Measurements from ENCODE around the gene ZNF440. TPM values are rescaled to one million over a fixed set of nuclear protein-coding genes. Genes with fewer than 3 reads are reported as not detected.

Gene ZNF440
- total RNA-seq, 4 donors from 2014 or later: 8.4 to 12.2 (median 10.3) TPM

DNA sequence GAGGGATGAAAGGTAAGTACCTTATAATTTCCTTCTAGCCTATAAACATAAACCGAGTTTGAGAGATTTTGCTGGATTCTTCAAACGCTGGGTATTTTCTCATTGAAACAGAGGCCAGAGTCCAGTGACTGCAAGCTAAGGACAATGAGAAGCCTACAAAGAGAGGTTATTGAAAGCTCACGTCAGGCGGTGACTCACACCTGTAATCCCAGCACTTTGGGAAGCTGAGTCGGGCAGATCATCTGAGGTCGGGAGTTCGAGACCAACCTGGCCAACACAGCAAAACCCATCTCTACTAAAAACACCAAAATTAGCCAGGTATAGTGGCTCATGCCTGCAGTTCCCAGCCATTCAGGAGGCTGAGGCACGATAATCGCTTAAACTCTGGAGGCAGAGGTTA lies 58.6 kb downstream of the ZNF440 start:
- TF ChIP-seq, protein P1, sequence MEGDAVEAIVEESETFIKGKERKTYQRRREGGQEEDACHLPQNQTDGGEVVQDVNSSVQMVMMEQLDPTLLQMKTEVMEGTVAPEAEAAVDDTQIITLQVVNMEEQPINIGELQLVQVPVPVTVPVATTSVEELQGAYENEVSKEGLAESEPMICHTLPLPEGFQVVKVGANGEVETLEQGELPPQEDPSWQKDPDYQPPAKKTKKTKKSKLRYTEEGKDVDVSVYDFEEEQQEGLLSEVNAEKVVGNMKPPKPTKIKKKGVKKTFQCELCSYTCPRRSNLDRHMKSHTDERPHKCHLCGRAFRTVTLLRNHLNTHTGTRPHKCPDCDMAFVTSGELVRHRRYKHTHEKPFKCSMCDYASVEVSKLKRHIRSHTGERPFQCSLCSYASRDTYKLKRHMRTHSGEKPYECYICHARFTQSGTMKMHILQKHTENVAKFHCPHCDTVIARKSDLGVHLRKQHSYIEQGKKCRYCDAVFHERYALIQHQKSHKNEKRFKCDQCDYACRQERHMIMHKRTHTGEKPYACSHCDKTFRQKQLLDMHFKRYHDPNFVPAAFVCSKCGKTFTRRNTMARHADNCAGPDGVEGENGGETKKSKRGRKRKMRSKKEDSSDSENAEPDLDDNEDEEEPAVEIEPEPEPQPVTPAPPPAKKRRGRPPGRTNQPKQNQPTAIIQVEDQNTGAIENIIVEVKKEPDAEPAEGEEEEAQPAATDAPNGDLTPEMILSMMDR (IDR thresholded peaks at IDR 0.05; ENCODE audit: low read depth): no peak

DNA sequence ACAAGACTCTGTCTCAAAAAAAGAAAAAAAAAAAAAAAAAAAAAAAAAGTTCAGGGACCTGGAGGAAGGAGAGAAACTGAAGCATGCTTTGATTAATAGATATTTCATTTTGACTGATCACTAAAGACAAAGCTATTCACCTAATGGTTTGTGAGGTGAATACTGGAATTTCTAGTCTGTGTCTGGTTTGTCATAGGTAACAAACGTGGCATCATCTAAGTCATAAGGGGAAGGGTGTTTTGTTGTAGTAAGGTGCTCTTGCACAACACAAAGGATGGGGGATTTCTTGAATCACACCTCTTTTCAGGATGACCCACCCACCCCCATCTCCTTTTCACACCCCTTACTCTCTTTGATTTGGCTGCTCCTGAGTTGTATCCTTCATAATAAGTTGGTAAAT lies 59.7 kb downstream of the ZNF440 start:
- TF ChIP-seq, protein P1 (IDR thresholded peaks at IDR 0.05; ENCODE audit: low read depth): no peak

DNA sequence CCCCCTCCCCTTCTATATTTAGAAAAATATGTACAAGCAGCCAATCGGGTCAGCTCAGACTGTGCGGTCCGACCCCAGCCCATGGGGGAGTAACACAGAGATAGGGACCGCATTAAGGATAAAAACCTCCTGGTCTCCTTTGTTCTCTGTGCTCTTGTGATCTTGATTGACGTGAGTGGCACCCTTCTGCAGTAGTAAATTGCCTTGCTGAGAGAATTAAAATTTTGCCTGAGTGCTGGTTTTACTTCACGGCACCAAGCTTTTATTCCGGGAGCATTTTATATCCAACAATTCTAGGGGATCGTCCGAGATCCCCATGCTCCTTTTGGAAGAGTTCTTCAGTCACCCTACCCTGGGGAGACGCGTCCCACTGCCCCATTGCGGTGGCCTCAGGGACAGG lies 66.5 kb downstream of the ZNF440 start:
- TF ChIP-seq, protein P1 (IDR thresholded peaks at IDR 0.05; ENCODE audit: low read depth): no peak

DNA sequence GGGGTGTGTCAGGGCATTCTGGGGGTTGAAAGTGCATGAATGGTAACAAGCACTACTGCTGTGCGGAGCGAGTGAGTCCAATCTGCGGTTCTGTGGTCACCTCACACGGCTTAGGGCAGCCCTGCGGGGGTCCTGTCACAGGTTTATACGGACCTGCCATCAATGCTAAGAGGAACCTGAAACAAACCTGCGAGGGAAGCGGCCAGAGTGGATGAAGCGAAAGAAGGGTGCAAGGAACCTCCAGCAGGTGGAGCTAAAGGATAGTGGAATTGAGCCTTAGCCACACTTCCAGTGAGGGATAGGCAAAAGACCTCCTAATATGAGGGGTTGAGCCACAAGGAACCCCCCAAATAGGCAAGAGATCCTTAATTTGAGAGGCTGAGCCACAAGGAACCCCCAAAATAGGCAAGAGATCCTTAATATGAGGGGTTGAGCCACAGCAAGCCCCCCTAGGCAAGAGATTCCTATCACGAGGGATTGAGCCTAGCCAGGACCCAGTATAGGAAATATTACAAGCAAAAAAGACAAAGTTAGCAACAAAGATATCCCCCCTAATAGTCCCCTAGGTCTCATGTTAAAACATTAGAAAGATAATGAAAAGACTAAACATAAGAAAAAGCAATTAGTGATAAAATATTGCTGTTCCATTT lies 67.2 kb downstream of the ZNF440 start:
- TF ChIP-seq, protein P1 (IDR thresholded peaks at IDR 0.05; ENCODE audit: low read depth): no peak

DNA sequence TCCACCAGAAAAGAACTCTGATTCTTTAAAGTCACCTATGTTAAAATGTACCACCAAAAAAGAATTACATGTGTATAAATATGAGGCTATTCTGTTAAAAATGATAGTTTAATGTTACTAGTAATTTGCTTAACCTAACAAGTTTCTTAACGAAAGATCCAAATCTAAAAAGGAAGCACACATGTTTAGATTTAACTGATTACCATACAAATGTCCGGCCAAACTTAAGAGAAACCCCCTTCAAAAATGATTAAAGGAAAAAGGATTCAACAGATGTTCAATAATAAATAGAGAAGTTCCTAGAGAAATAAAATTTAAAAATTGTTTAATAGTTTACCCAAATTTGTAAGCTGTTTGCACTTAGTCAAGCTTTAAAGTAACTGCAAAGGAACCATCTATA lies 68.5 kb downstream of the ZNF440 start:
- TF ChIP-seq, protein P1 (IDR thresholded peaks at IDR 0.05; ENCODE audit: low read depth): no peak

Other genes with a start within 250 kb of the ZNF440 start
- 100 to 1,000 TPM in 1 of 4 donors, 10 to 100 TPM in 3; 38.2 to 474 (median 69.0) TPM for gene ACP5, start 236.6 kb upstream of the ZNF440 start, total RNA-seq
- gene ZNF627, start 216.8 kb upstream of the ZNF440 start, total RNA-seq: 10 to 100 TPM in 3 of 4 donors, 1 to 10 TPM in 1; 6.2 to 10.8 (median 10.4) TPM
- 1 to 10 TPM; 6.4 to 9.3 (median 8.2) TPM for gene ZNF823, start 75.3 kb upstream of the ZNF440 start, total RNA-seq
- 10 to 100 TPM; 10.0 to 14.9 (median 11.2) TPM for gene ZNF441, start 47.3 kb upstream of the ZNF440 start, total RNA-seq
- gene ZNF491, start 15.8 kb upstream of the ZNF440 start, total RNA-seq: 1 to 10 TPM; 1.3 to 2.2 (median 1.7) TPM
- 1 to 10 TPM; 3.8 to 7.7 (median 4.6) TPM for gene ZNF439, start 34.5 kb downstream of the ZNF440 start, total RNA-seq
- 10 to 100 TPM; 10.3 to 23.5 (median 11.8) TPM for gene ZNF69, start 73.5 kb downstream of the ZNF440 start, total RNA-seq
- gene ZNF700, start 110.8 kb downstream of the ZNF440 start, total RNA-seq: 10 to 100 TPM; 17.8 to 23.9 (median 19.4) TPM
- 1 to 10 TPM; 3.2 to 7.5 (median 4.6) TPM for gene ZNF763, start 150.8 kb downstream of the ZNF440 start, total RNA-seq
- 1 to 10 TPM; 2.9 to 5.9 (median 3.4) TPM for gene ZNF433, start 221.4 kb downstream of the ZNF440 start, total RNA-seq
- under 1 TPM in 1 of 4 donors, not detected in 3; 0.44 TPM for gene ZNF878, start 238.7 kb downstream of the ZNF440 start, total RNA-seq